H1 (cell line): ENCODE results near the gene CD37. TPM values are rescaled to one million over a fixed set of nuclear protein-coding genes. Genes with fewer than 3 reads are reported as not detected.
A peak's percentile ranks its signal among the peaks of the same experiment; 100 is the strongest.

Experiments
- CTCF ChIA-PET: fragments of 300-600 bp; sonication (Branson Sonifier 250); formaldehyde crosslinking; loops from one replicate; lab custom pipeline; 2021; ENCODE audit not compliant: partially characterized antibody; lab: Charles Lee
- POLR2A ChIA-PET: fragments of 300-600 bp; sonication (Branson Sonifier 250); formaldehyde crosslinking; loops from one replicate; lab custom pipeline; 2021; ENCODE audit warnings: inconsistent platforms; ENCODE audit not compliant: partially characterized antibody; lab: Charles Lee
- DNase-seq, 2 experiments: peaks; one replicate each; pipeline versions ENCODE4 v3.0.0 to v3.0.0-alpha.2; 2010 to 2022; ENCODE audit warnings: low spot score in 2 of 2, low read depth in 1 of 2, mixed read lengths in 1 of 2
- FAIRE-seq: peaks from 2 replicates; lab custom pipeline; 2011; peaks lifted over from hg19 to GRCh38; lab: Jason Lieb, UNC
- H2AFZ ChIP-seq: 2 replicates; pipeline ENCODE4 v1.8.1; 2012; ENCODE audit warnings: low read length, inconsistent platforms
- H2AK5ac ChIP-seq: 2 replicates; pipeline ENCODE4 v1.6.1; 2013; ENCODE audit warnings: low read depth, low read length
- H2BK120ac ChIP-seq: replicated peaks from 2 replicates; pipeline ENCODE3; 2013; ENCODE audit warnings: low read depth, low read length, inconsistent platforms
- H2BK12ac ChIP-seq: 2 replicates; pipeline ENCODE4 v1.6.1; 2013; ENCODE audit warnings: low read depth, low read length
- H2BK15ac ChIP-seq: 2 replicates; pipeline ENCODE4 v1.6.1; 2013; ENCODE audit warnings: low read length
- H2BK20ac ChIP-seq: 2 replicates; pipeline ENCODE4 v1.6.1; 2013; ENCODE audit warnings: low read length
- H2BK5ac ChIP-seq: 2 replicates; pipeline ENCODE4 v1.6.1; 2013; ENCODE audit warnings: low read depth, low read length
- H3K14ac ChIP-seq: 2 replicates; pipeline ENCODE4 v1.6.1; 2013; ENCODE audit warnings: inconsistent platforms; ENCODE audit not compliant: insufficient read length
- H3K18ac ChIP-seq: 2 replicates; pipeline ENCODE4 v1.6.1; 2013; ENCODE audit warnings: low read length; ENCODE audit errors: extremely low read depth
- H3K23ac ChIP-seq: 2 replicates; pipeline ENCODE4 v1.6.1; 2013; ENCODE audit warnings: inconsistent platforms; ENCODE audit not compliant: insufficient read length
- H3K23me2 ChIP-seq: 2 replicates; pipeline ENCODE4 v1.6.1; 2013; ENCODE audit warnings: low read depth, low read length
- H3K27ac ChIP-seq: 2 replicates; pipeline ENCODE4 v1.6.1; 2011; ENCODE audit warnings: low read depth, low read length, inconsistent platforms
- H3K27me3 ChIP-seq, 4 experiments: replicated peaks in 1 of 4; 1 replicate in 1 of 4; 2 replicates in 3 of 4; pipeline versions ENCODE4 v1.6.1 to v1.8.1; 2011 to 2013; ENCODE audit warnings: low read length in 3 of 4, mild to moderate bottlenecking in 3 of 4, inconsistent platforms in 2 of 4, mixed read lengths in 2 of 4, moderate library complexity in 1 of 4; ENCODE audit not compliant: control insufficient read depth in 3 of 4, insufficient read depth in 3 of 4; ENCODE audit errors: extremely low read depth in 1 of 4
- H3K36me3 ChIP-seq, 4 experiments: 2 replicates each; pipeline versions ENCODE4 v1.6.1 to v1.8.1; 2011 to 2013; ENCODE audit warnings: mild to moderate bottlenecking in 4 of 4, low read length in 3 of 4, moderate library complexity in 2 of 4, control low read depth in 1 of 4, inconsistent platforms in 1 of 4; ENCODE audit not compliant: insufficient read depth in 4 of 4, control insufficient read depth in 2 of 4
- H3K4ac ChIP-seq: replicated peaks from 2 replicates; pipeline ENCODE3; 2013; ENCODE audit warnings: low read length, low read depth, mixed read lengths, inconsistent platforms; ENCODE audit not compliant: insufficient read length
- H3K4me1 ChIP-seq, 4 experiments: replicated peaks in 1 of 4; 1 replicate in 1 of 4; 2 replicates in 3 of 4; pipeline versions ENCODE4 v1.6.1 to v1.8.1; 2011 to 2013; ENCODE audit warnings: low read length in 3 of 4, inconsistent platforms in 2 of 4, mixed read lengths in 1 of 4; ENCODE audit not compliant: insufficient read depth in 4 of 4, control insufficient read depth in 3 of 4
- H3K4me2 ChIP-seq, 2 experiments: 2 replicates each; pipeline versions ENCODE4 v1.6.1 to v1.8.1; 2011 to 2013; ENCODE audit warnings: low read depth in 2 of 2, low read length in 2 of 2, control low read depth in 1 of 2, inconsistent platforms in 1 of 2, mild to moderate bottlenecking in 1 of 2; ENCODE audit not compliant: insufficient read depth in 1 of 2
- H3K4me3 ChIP-seq, 4 experiments: fragments of 200-600, 300-600 bp in 1 of 4; sonication (generic), shearing (Covaris generic), sonication (Bioruptor Twin) in 1 of 4; 2 replicates each; pipeline versions ENCODE4 v1.5.1 to v1.8.1; 2011 to 2016; ENCODE audit warnings: low read length in 4 of 4, low read depth in 3 of 4, control low read depth in 2 of 4, inconsistent platforms in 2 of 4, mild to moderate bottlenecking in 2 of 4, mixed read lengths in 1 of 4, moderate library complexity in 1 of 4; ENCODE audit not compliant: insufficient read depth in 2 of 4; ENCODE audit errors: extremely low read depth in 1 of 4
- H3K56ac ChIP-seq: replicated peaks from 2 replicates; pipeline ENCODE3; 2013; ENCODE audit warnings: low read depth, mild to moderate bottlenecking, mixed read lengths, low read length, inconsistent platforms; ENCODE audit not compliant: insufficient read length
- H3K79me1 ChIP-seq: 2 replicates; pipeline ENCODE4 v1.6.1; 2013; ENCODE audit warnings: low read depth, low read length, control low read depth
- H3K79me2 ChIP-seq, 2 experiments: 2 replicates each; pipeline versions ENCODE4 v1.6.1 to v1.8.1; 2012 to 2013; ENCODE audit warnings: low read length in 2 of 2, mild to moderate bottlenecking in 2 of 2, inconsistent platforms in 1 of 2; ENCODE audit not compliant: insufficient read depth in 2 of 2, control insufficient read depth in 1 of 2
- H3K9ac ChIP-seq, 4 experiments: replicated peaks in 1 of 4; 1 replicate in 1 of 4; 2 replicates in 3 of 4; pipeline versions ENCODE4 v1.6.1 to v1.8.1; 2011 to 2013; ENCODE audit warnings: low read depth in 3 of 4, low read length in 3 of 4, control low read depth in 2 of 4, mild to moderate bottlenecking in 2 of 4, moderate library complexity in 2 of 4, inconsistent platforms in 1 of 4; ENCODE audit errors: extremely low read depth in 1 of 4
- H3K9me3 ChIP-seq, 2 experiments: 2 replicates each; pipeline versions ENCODE4 v1.6.1 to v1.8.1; 2012 to 2013; ENCODE audit warnings: mild to moderate bottlenecking in 2 of 2, moderate library complexity in 2 of 2, control low read depth in 1 of 2, inconsistent platforms in 1 of 2, low read depth in 1 of 2, low read length in 1 of 2, mixed read lengths in 1 of 2; ENCODE audit not compliant: insufficient read depth in 2 of 2
- H4K20me1 ChIP-seq, 2 experiments: replicated peaks in 1 of 2; 2 replicates each; pipeline versions ENCODE3 to v1.8.1; 2011 to 2013; ENCODE audit warnings: inconsistent platforms in 2 of 2, low read length in 2 of 2, mild to moderate bottlenecking in 1 of 2; ENCODE audit not compliant: insufficient read depth in 2 of 2, control insufficient read depth in 1 of 2
- H4K5ac ChIP-seq: 2 replicates; pipeline ENCODE4 v1.6.1; 2013; ENCODE audit warnings: low read length, low read depth, mixed read lengths, inconsistent platforms; ENCODE audit not compliant: insufficient read length
- H4K8ac ChIP-seq: 2 replicates; pipeline ENCODE4 v1.8.0; 2013; ENCODE audit warnings: mild to moderate bottlenecking, moderate library complexity, low read length, inconsistent platforms; ENCODE audit not compliant: insufficient read depth; ENCODE audit errors: extremely low read depth
- H4K91ac ChIP-seq: replicated peaks from 2 replicates; pipeline ENCODE3; 2013; ENCODE audit warnings: low read length, mixed read lengths, inconsistent platforms; ENCODE audit not compliant: insufficient read length
- BACH1 ChIP-seq: IDR thresholded peaks from 2 replicates; pipeline ENCODE4 v1.6.1; 2012; ENCODE audit warnings: low read length, improper control_type of control experiment
- BCL11A ChIP-seq, 2 experiments: IDR thresholded peaks; one replicate each; pipeline ENCODE4 v1.6.1; 2011; ENCODE audit warnings: low read depth in 2 of 2, low read length in 2 of 2, mild to moderate bottlenecking in 2 of 2
- CREB1 ChIP-seq: IDR thresholded peaks from 2 replicates; pipeline ENCODE4 v1.6.1; 2012; ENCODE audit warnings: inconsistent platforms
- E2F6 ChIP-seq: IDR thresholded peaks from 2 replicates; pipeline ENCODE4 v1.6.1; 2012; ENCODE audit warnings: inconsistent platforms
- EGR1 ChIP-seq: IDR thresholded peaks from 2 replicates; pipeline ENCODE4 v1.6.1; 2011; ENCODE audit warnings: low read depth, low read length, borderline replicate concordance
- MAX ChIP-seq: IDR thresholded peaks from 2 replicates; pipeline ENCODE4 v1.6.1; 2012; ENCODE audit warnings: inconsistent platforms
- NRF1 ChIP-seq: IDR thresholded peaks from 2 replicates; pipeline ENCODE4 v1.6.1; 2011; ENCODE audit warnings: mild to moderate bottlenecking, low read depth, low read length, improper control_type of control experiment
- RNF2 ChIP-seq: fragments of 200-900, 300-1000 bp; sonication (generic); IDR thresholded peaks from 2 replicates; pipeline ENCODE4 v1.7.1; 2016; ENCODE audit warnings: borderline replicate concordance, low read depth, mild to moderate bottlenecking, antibody characterized with exemption, low read length; ENCODE audit not compliant: poor library complexity, severe bottlenecking; ENCODE audit errors: missing control alignments
- YY1 ChIP-seq: IDR thresholded peaks from 2 replicates; pipeline ENCODE4 v1.6.1; 2011; ENCODE audit warnings: low read depth, mild to moderate bottlenecking, low read length
- WGBS, 2 experiments: shearing (Covaris generic) in 1 of 2; methylation state at CpG; one replicate each; pipeline versions ENCODE4 v1.1.6 to v1.1.7; 2013 to 2015; ENCODE audit warnings: low lambda C conversion rate in 2 of 2, mixed read lengths in 2 of 2, inconsistent platforms in 1 of 2, low coverage in 1 of 2, missing lambda C conversion rate in 1 of 2; ENCODE audit not compliant: insufficient replicate concordance in 2 of 2, insufficient coverage in 1 of 2, insufficient read length in 1 of 2; ENCODE audit errors: extremely low coverage in 1 of 2, missing lambda C conversion rate in 1 of 2; 5-methylcytosine and 5-hydroxymethylcytosine counted together
- polyA plus RNA-seq, 7 experiments: library from polyadenylated mRNA; depleted of rRNA in 3 of 7; stranded (reverse) in 5 of 7; unstranded in 2 of 7; fragments of >200 nt in 5 of 7; fragments of 200-250 nt in 2 of 7; gene quantifications; 1 replicate in 5 of 7; 2 replicates in 1 of 7; 4 replicates in 1 of 7; pipeline versions ENCODE4 v1.2.1 to v1.2.3, GENCODE V29; 2011 to 2013; ENCODE audit warnings: missing spikeins in 2 of 7, mixed read lengths in 2 of 7
- total RNA-seq: library from RNA; stranded (reverse); fragmentation: NEBNext Ultra II Directional; extraction: Animal tissue kit (Norgen Biotek cat#: 25700); gene quantifications from 2 replicates; pipeline ENCODE4 v1.2.1, GENCODE V29; 2021

Gene CD37
- total and polyA plus RNA-seq, 2 of the 8 experiments (the other 6 are each of a cell fraction or from before 2014, with no cell fraction given) = not detected

DNA sequence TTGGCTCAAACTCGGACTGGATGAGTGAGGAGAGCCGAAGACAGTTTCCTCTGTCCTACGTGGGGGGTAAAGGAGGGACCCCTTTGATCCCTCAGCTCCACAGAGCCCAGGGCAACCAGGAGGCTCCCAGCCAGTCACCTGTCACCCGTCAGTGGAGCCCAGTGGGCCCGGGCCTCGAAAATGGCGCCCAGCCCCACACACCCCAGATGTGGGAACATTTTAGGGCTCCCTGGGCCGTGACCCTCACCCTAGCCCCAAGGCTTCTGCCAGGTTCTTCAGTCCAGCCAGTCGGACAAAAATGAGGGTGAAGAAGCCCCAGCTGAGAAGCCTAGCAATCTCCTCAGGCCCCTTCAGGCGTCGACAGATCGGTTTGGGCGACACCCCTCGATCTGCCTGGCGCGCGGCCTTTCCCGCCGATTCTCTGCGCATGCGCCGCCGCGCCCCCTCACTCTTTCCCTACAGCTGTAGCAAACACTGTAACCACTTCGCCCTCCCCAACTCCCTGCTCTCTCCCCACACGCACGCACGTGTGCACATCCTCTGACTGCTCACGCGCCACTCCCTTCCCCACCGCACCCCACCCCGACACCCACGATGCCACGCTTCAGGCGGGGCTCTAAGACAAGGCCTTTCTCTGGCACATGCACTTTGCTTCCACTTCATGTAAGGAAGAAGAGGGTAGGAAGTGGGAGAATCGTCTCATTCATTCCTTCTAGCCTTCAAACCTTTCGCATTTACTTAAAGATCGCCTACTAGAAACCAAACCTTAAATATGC, 10.2 kb upstream of the CD37 start, which contains the start of gene SLC6A16:
Gene SLC6A16 (minus strand): TSS at position 391 of the 776 bp plus-strand sequence. CDS start 13,844 bp downstream, outside the sequence.
- CTCF ChIA-PET = interaction anchor here (1.1 to 3.1 kb wide), 6 partner anchors 23 to 98 kb away, joined by 3 to 11 read pairs (median 6); no protein-coding TSS in a partner anchor
- no peak within 1 kb of the TSS for H2BK15ac ChIP-seq
- POLR2A ChIA-PET = interaction anchor here (0.6 to 1.4 kb wide), 3 partner anchors 14 to 128 kb away, joined by 3 to 4 read pairs (median 3); no protein-coding TSS in a partner anchor
- no peak within 1 kb of the TSS for H3K4me3 ChIP-seq
- no peak within 1 kb of the TSS for H3K27ac ChIP-seq
- no peaks in the 10 kb centered on the region; a peak in 1 of 7 replicates for H3K27me3 ChIP-seq
- H3K36me3 ChIP-seq = 0 out of 8 replicates have a peak, but pooled peaks cover 0 to under 1% (median 0%) of the 10 kb centered on the region in 4 experiments
- no peak within 1 kb of the TSS for H3K56ac ChIP-seq
- H3K23ac ChIP-seq = no peak within 1 kb of the TSS
- DNase-seq = peak in 1 of 2 experiments; percentile 34
- H3K14ac ChIP-seq = peak within 1 kb of the TSS; percentile 28
- no peak within 1 kb of the TSS for H3K4me2 ChIP-seq
- H3K4me1 ChIP-seq = no peaks in the 10 kb centered on the region
- H2BK20ac ChIP-seq = no peak within 1 kb of the TSS
- H3K79me1 ChIP-seq = no peaks in the 10 kb centered on the region
- H2AFZ ChIP-seq = no peak within 1 kb of the TSS
- no peaks in the 10 kb centered on the region for H3K23me2 ChIP-seq
- H3K9ac ChIP-seq = no peak within 1 kb of the TSS
- H4K91ac ChIP-seq = no peak within 1 kb of the TSS
- no peak within 1 kb of the TSS for H2AK5ac ChIP-seq
- H3K79me2 ChIP-seq = no peaks in the 10 kb centered on the region
- no peak within 1 kb of the TSS for H3K18ac ChIP-seq
- no peak within 1 kb of the TSS for H2BK120ac ChIP-seq
- TF ChIP-seq CREB1 (no peak), E2F6 (peak; percentile 93), MAX (peak; percentile 53; the same call in 1 of the 2 replicates), BCL11A (IDR thresholded peaks at IDR 0.05; ENCODE audit: low read depth in 2 of 2, low read length in 2 of 2) (no peak), EGR1 (no peak), NRF1 (no peak), YY1 (no peak), BACH1 (no peak), RNF2 (no peak)
- no peak within 1 kb of the TSS for H4K5ac ChIP-seq
- H3K4ac ChIP-seq = no peak within 1 kb of the TSS
- FAIRE-seq = no peak
- peaks cover 0 to 3% of the 10 kb centered on the region in 2 experiments; a peak in 2 of 4 replicates for H3K9me3 ChIP-seq
- H4K20me1 ChIP-seq = no peaks in the 10 kb centered on the region
- H2BK12ac ChIP-seq = no peak within 1 kb of the TSS
- WGBS, 2 experiments = 90% methylated on average over 31 of the region's 38 CpGs; no CpG with 5 or more reads in 1 of the 2 experiments
- H2BK5ac ChIP-seq = no peak within 1 kb of the TSS
- H4K8ac ChIP-seq = no peak within 1 kb of the TSS; the same call in 1 of the 2 replicates
